HG02970 (cell line): ENCODE measurements around the gene CIC.

Experiments
- ATAC-seq: cut with Tn5 transposase; IDR thresholded peaks from one replicate; pipeline ENCODE4 v1.9.1; 2021; ENCODE audit warnings: mild to moderate bottlenecking, moderate library complexity, moderate number of reproducible peaks; ENCODE audit not compliant: unreplicated experiment, low FRiP score

The CIC gene

GRCh38 chr19:42268704-42269477 is at the start of gene CIC:
CIC (plus strand) TSS chr19:42269252; CDS start chr19:42271784, 2,532 bp downstream.
- ATAC-seq = peak; percentile 69

- peak; percentile 52 for ATAC-seq
Observed at GRCh38 chr19:42219812-42220750, 49.0 kb upstream of the CIC start, which contains the start of gene ZNF526. ZNF526 (plus strand) TSS chr19:42220312; CDS start chr19:42224404, 4,092 bp downstream.

GRCh38 chr19:42220751-42221097 is 48.3 kb upstream of the CIC start:
- ATAC-seq = no peak

GRCh38 chr19:42224940-42225717 is 43.9 kb upstream of the CIC start:
- no peak for ATAC-seq

- ATAC-seq = no peak
Observed at GRCh38 chr19:42225718-42226292, 43.2 kb upstream of the CIC start.

- ATAC-seq = no peak
Observed at GRCh38 chr19:42226886-42227285, 42.2 kb upstream of the CIC start.

GRCh38 chr19:42228641-42229040 is 40.4 kb upstream of the CIC start:
- ATAC-seq = no peak

GRCh38 chr19:42229301-42229854 is 39.7 kb upstream of the CIC start:
- ATAC-seq = no peak

GRCh38 chr19:42229855-42230351 is 39.1 kb upstream of the CIC start:
- ATAC-seq = no peak

GRCh38 chr19:42230571-42230970 is 38.5 kb upstream of the CIC start:
- no peak for ATAC-seq

- ATAC-seq = no peak
Observed at GRCh38 chr19:42232435-42232834, 36.6 kb upstream of the CIC start.

- ATAC-seq = no peak
Observed at GRCh38 chr19:42233106-42233505, 35.9 kb upstream of the CIC start.

GRCh38 chr19:42233678-42234292 is 35.3 kb upstream of the CIC start:
- ATAC-seq = no peak

GRCh38 chr19:42234364-42234763 is 34.7 kb upstream of the CIC start:
- ATAC-seq = no peak

GRCh38 chr19:42235181-42235580 is 33.9 kb upstream of the CIC start:
- ATAC-seq = no peak

- ATAC-seq = no peak
Observed at GRCh38 chr19:42239544-42240220, 29.4 kb upstream of the CIC start.

- no peak for ATAC-seq
Observed at GRCh38 chr19:42241279-42241678, 27.8 kb upstream of the CIC start.

- ATAC-seq = no peak
Observed at GRCh38 chr19:42242069-42242511, 27.0 kb upstream of the CIC start.
